HG03097 (cell line): ENCODE measurements around the gene HSP90B1.
A peak's percentile ranks its signal among the peaks of the same experiment; 100 is the strongest.

Experiments
- ATAC-seq: cut with Tn5 transposase; IDR thresholded peaks from one replicate; pipeline ENCODE4 v1.9.1; 2021; ENCODE audit not compliant: unreplicated experiment, low FRiP score

Gene HSP90B1

GRCh38 chr12:103930034-103930786 lies at the start of gene HSP90B1:
Gene HSP90B1, plus strand, starts transcription at chr12:103930410. Its CDS starts 106 bp downstream, at chr12:103930516.
- peak; percentile 53 for ATAC-seq

GRCh38 chr12:103881261-103881660 lies 48.9 kb upstream of the HSP90B1 start:
- no peak for ATAC-seq

GRCh38 chr12:103882861-103883596 lies 47.2 kb upstream of the HSP90B1 start:
- no peak for ATAC-seq

- no peak for ATAC-seq
These were observed 46.3 kb upstream of the HSP90B1 start for GRCh38 chr12:103883908-103884307.

GRCh38 chr12:103884316-103884715 lies 45.9 kb upstream of the HSP90B1 start:
- no peak for ATAC-seq

- no peak for ATAC-seq
These were observed 43.9 kb upstream of the HSP90B1 start for GRCh38 chr12:103886195-103886797.

GRCh38 chr12:103887738-103888137 lies 42.5 kb upstream of the HSP90B1 start:
- no peak for ATAC-seq

GRCh38 chr12:103897316-103897715 lies 32.9 kb upstream of the HSP90B1 start:
- ATAC-seq, result no peak

- no peak for ATAC-seq
These were observed 28.6 kb upstream of the HSP90B1 start for GRCh38 chr12:103901518-103902173.

GRCh38 chr12:103903993-103904392 lies 26.2 kb upstream of the HSP90B1 start:
- no peak for ATAC-seq

- ATAC-seq, result no peak
These were observed 24.4 kb upstream of the HSP90B1 start for GRCh38 chr12:103905730-103906349.

GRCh38 chr12:103908246-103908541 lies 22.0 kb upstream of the HSP90B1 start:
- ATAC-seq, result no peak

- no peak for ATAC-seq
These were observed 21.3 kb upstream of the HSP90B1 start for GRCh38 chr12:103908877-103909276.

- no peak for ATAC-seq
These were observed 20.4 kb upstream of the HSP90B1 start for GRCh38 chr12:103909811-103910210.

- no peak for ATAC-seq
These were observed 18.1 kb upstream of the HSP90B1 start for GRCh38 chr12:103912069-103912468.

- no peak for ATAC-seq
These were observed 17.1 kb upstream of the HSP90B1 start for GRCh38 chr12:103913100-103913499.

- ATAC-seq, result no peak
These were observed 14.9 kb upstream of the HSP90B1 start for GRCh38 chr12:103915306-103915705.

- ATAC-seq, result no peak
These were observed 12.3 kb upstream of the HSP90B1 start for GRCh38 chr12:103917873-103918272.

GRCh38 chr12:103924761-103925641 lies 5.2 kb upstream of the HSP90B1 start:
- peak; percentile 36 for ATAC-seq

- ATAC-seq, result peak; percentile 18
These were observed 1.5 kb upstream of the HSP90B1 start for GRCh38 chr12:103928682-103929045.
